Spleen (tissue), 11 donors: ENCODE data around the gene NCF4. TPM values are rescaled to one million over a fixed set of nuclear protein-coding genes. Genes with fewer than 3 reads are reported as not detected.
A peak's percentile ranks its signal among the peaks of the same experiment; 100 is the strongest.

Experiments used
- DNase-seq: peaks from one replicate; pipeline ENCODE4 v3.0.0-alpha.2; 2020
- H3K27ac ChIP-seq, 8 donors: fragments of 200-600 bp; sonication (generic) in 7 of 8; 1 replicate in 4 of 8; 2 replicates in 4 of 8; pipeline versions ENCODE4 v1.5.0 to v1.8.0; 2016 to 2021; ENCODE audit warnings: inconsistent platforms in 4 of 8, mild to moderate bottlenecking in 4 of 8, moderate library complexity in 1 of 8
- H3K27me3 ChIP-seq, 7 donors: fragments of 200-600 bp; sonication (generic) in 6 of 7; replicated peaks in 1 of 7; 1 replicate in 4 of 7; 2 replicates in 3 of 7; pipeline versions ENCODE4 v1.5.0 to v1.8.0; 2016 to 2021; ENCODE audit warnings: inconsistent platforms in 3 of 7, mild to moderate bottlenecking in 1 of 7
- H3K36me3 ChIP-seq, 6 donors: fragments of 200-600 bp; sonication (generic) in 5 of 6; 1 replicate in 4 of 6; 2 replicates in 2 of 6; pipeline versions ENCODE4 v1.5.0 to v1.8.0; 2016 to 2021; ENCODE audit warnings: inconsistent platforms in 2 of 6
- H3K4me1 ChIP-seq, 6 donors: fragments of 200-600 bp; sonication (generic) in 5 of 6; 1 replicate in 3 of 6; 2 replicates in 3 of 6; pipeline versions ENCODE4 v1.5.0 to v1.8.0; 2016 to 2021; ENCODE audit warnings: inconsistent platforms in 3 of 6
- H3K4me3 ChIP-seq, 8 donors: fragments of 200-600 bp; sonication (generic) in 7 of 8; 1 replicate in 4 of 8; 2 replicates in 4 of 8; pipeline versions ENCODE4 v1.5.0 to v1.8.0; 2016 to 2021; ENCODE audit warnings: inconsistent platforms in 4 of 8, mild to moderate bottlenecking in 4 of 8, moderate library complexity in 2 of 8
- H3K9me3 ChIP-seq, 8 donors: fragments of 200-600 bp; sonication (generic) in 7 of 8; 1 replicate in 4 of 8; 2 replicates in 4 of 8; pipeline versions ENCODE4 v1.5.0 to v1.8.0; 2016 to 2021; ENCODE audit warnings: inconsistent platforms in 4 of 8
- POLR2A ChIP-seq, 3 donors: fragments of 450-650 bp; IDR thresholded peaks; one replicate each; pipeline ENCODE4 v1.5.1; 2017; ENCODE audit warnings: antibody characterized with exemption in 3 of 3, mild to moderate bottlenecking in 1 of 3
- POLR2AphosphoS5 ChIP-seq, 3 donors: sonication (generic); formaldehyde crosslinking; IDR thresholded peaks; one replicate each; pipeline ENCODE4 v1.5.1; 2017; ENCODE audit warnings: antibody characterized with exemption in 3 of 3
- WGBS, 5 donors: extraction: QIAGEN DNeasy Blood & Tissue Kit in 3 of 5; methylation state at CpG; one replicate each; pipeline versions ENCODE4 v1.1.5 to v1.1.7; 2013 to 2018; 5-methylcytosine and 5-hydroxymethylcytosine counted together
- intact Hi-C: fragments of 100-400 bp; cut with DNase I; formaldehyde crosslinking; loops from one replicate; pipeline ENCODE4 v1.15.0; 2023; ENCODE audit warnings: low total_unique reads
- polyA plus RNA-seq, 3 donors: library from polyadenylated mRNA; stranded (reverse); fragments of 200-250 nt; gene quantifications; one replicate each; pipeline ENCODE4 v1.2.1, GENCODE V29; 2013
- total RNA-seq, 7 donors: library from RNA; depleted of rRNA in 3 of 7; stranded (reverse); fragments of >200 nt in 3 of 7; fragmentation: NEBNext Ultra II Directional in 4 of 7; extraction: Animal tissue kit (Norgen Biotek cat#: 25700) in 4 of 7; gene quantifications; one replicate each; pipeline versions ENCODE4 v1.1.0 to v1.2.1, GENCODE V29; 2016 to 2021
- TF ChIP-seq, protein P1 (sequence below), 11 experiments: fragments of 200-600 bp in 7 of 11; fragments of 450-650 bp in 4 of 11; sonication (generic) in 4 of 11; IDR thresholded peaks in 8 of 11; conservative IDR thresholded peaks in 3 of 11; 1 replicate in 7 of 11; 2 replicates in 4 of 11; pipeline versions ENCODE4 v1.4.0 to v1.8.0; 2016 to 2021; ENCODE audit warnings: antibody characterized with exemption in 11 of 11, inconsistent platforms in 4 of 11, mild to moderate bottlenecking in 1 of 11
- donor health status: healthy with polysubstance abuse.
- donor health status: DM: no; HTN: no; CAD: no; lungs with moderate emphysema.
- donor health status: DM: no; HTN: no; CAD: no.
- donor health status: Bipolar disorder and iron deficiency.
- donor health status: healthy.
- donor health status: DM: no; HTN: no; CAD: no.
- donor health status: DM: yes; HTN: yes; CAD: no.

The NCF4 gene
- total and polyA plus RNA-seq, 10 donors: 89.0 to 222 (median 154) TPM

DNA sequence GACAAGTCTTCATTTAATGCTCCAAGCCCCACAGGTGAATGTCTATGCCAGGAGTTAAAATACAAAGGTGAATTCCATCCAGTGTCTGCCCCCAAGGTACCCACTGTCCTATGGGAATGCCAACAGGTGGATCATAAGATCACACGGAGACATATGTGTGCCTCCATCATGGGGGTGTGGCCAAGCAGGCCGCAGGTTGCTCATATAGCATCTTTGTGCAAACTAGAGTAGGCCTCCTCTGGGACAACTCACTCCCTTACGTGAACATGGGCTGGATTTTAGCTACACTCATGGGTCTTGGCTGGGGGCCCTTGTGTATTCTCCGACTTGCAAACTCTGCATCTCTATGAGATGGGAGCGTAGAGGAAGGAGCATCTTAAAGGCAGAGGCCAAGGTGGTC is 6.9 kb downstream of the NCF4 start:
- Histone ChIP-seq H3K27me3 (peaks cover 0 to 3% (median 0%) of the 10 kb centered on the region in 7 donors), H3K4me1 (peaks cover 0 to 38% (median 15%) of the 10 kb centered on the region in 6 donors), H3K36me3 (peaks cover 0 to 93% (median 44%) of the 10 kb centered on the region in 6 donors), H3K9me3 (no peaks in the 10 kb centered on the region), H3K27ac (peak overlapping the region in 1 of 8 donors; percentile 19), H3K4me3 (no peak overlapping the region)
- TF ChIP-seq, protein P1, sequence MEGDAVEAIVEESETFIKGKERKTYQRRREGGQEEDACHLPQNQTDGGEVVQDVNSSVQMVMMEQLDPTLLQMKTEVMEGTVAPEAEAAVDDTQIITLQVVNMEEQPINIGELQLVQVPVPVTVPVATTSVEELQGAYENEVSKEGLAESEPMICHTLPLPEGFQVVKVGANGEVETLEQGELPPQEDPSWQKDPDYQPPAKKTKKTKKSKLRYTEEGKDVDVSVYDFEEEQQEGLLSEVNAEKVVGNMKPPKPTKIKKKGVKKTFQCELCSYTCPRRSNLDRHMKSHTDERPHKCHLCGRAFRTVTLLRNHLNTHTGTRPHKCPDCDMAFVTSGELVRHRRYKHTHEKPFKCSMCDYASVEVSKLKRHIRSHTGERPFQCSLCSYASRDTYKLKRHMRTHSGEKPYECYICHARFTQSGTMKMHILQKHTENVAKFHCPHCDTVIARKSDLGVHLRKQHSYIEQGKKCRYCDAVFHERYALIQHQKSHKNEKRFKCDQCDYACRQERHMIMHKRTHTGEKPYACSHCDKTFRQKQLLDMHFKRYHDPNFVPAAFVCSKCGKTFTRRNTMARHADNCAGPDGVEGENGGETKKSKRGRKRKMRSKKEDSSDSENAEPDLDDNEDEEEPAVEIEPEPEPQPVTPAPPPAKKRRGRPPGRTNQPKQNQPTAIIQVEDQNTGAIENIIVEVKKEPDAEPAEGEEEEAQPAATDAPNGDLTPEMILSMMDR (IDR thresholded peaks at IDR 0.05 in 8 of 11, conservative IDR thresholded peaks at IDR 0.05 in 3 of 11): no peak
- TF ChIP-seq POLR2A (IDR thresholded peaks at IDR 0.05) (no peak), POLR2AphosphoS5 (IDR thresholded peaks at IDR 0.05) (no peak)
- no peak for DNase-seq
- intact Hi-C loops: no loop called here
- 74 to 91% (median 85%) methylated on average over 5 of the region's 5 CpGs for WGBS, 5 donors

DNA sequence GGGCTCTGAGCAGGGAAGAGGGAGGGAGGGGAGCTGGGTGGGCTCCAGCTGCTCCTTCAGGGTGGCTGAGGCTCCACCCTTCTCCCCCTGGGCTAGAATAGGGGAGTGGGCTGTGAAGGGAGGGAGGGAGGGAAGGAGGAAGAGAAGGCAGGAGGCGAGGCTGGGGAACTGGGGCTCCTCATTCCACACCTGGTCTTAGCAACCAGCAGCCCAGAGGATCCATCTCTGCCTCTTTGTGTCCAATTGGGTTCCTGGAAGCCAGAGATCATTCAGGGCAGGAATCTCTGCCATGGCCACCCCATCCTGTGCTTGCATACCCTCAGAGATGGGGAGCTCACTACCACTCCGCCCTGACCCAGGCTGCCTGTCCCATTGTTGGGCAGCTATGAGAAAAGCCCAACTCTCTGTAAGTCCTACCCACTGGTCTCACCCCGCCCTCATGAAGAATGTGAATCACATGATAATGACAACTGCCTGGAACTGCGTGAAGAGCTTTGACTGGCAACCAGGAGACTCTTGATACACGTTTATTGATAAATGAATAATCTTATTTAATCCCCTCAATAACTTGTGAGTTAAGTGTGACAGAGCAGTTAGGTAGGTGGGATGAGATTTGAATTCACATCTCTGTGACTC is 7.9 kb downstream of the NCF4 start:
- Histone ChIP-seq H3K27me3 (peaks cover 0 to 3% (median 0%) of the 10 kb centered on the region in 7 donors), H3K36me3 (peaks cover 0 to 99% (median 44%) of the 10 kb centered on the region in 6 donors), H3K4me3 (no peak overlapping the region), H3K9me3 (no peaks in the 10 kb centered on the region), H3K27ac (peak overlapping the region in 1 of 8 donors; percentile 19), H3K4me1 (peaks cover 0 to 38% (median 11%) of the 10 kb centered on the region in 6 donors)
- TF ChIP-seq POLR2A (IDR thresholded peaks at IDR 0.05): no peak
- TF ChIP-seq, protein P1 (IDR thresholded peaks at IDR 0.05 in 8 of 11, conservative IDR thresholded peaks at IDR 0.05 in 3 of 11): no peak
- TF ChIP-seq POLR2AphosphoS5 (IDR thresholded peaks at IDR 0.05): no peak
- DNase-seq: no peak
- 84 to 90% (median 85%) methylated on average over 5 of the region's 5 CpGs for WGBS, 5 donors
- intact Hi-C loops: no loop called here

DNA sequence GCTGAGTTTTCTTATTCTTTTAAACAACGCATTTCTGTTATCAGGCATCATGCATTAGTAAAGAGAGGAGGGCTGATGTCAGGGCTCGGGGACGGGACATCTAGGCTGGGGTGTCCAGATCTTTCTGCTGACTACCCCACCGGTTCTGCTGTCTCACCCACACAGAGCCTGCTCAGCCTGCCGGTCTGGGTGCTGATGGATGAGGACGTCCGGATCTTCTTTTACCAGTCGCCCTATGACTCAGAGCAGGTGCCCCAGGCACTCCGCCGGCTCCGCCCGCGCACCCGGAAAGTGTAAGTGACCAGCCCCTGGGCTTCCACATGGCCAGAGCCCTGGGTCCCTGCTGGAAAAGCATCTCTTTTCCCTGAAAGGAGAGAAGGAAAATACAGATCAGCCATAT is 9.4 kb downstream of the NCF4 start:
- H3K27me3 ChIP-seq: peaks cover 0 to 3% (median 0%) of the 10 kb centered on the region in 7 donors
- TF ChIP-seq POLR2AphosphoS5 (IDR thresholded peaks at IDR 0.05) (peak in 1 of 3 donors; percentile 35), POLR2A (IDR thresholded peaks at IDR 0.05) (no peak)
- TF ChIP-seq, protein P1 (IDR thresholded peaks at IDR 0.05 in 8 of 11, conservative IDR thresholded peaks at IDR 0.05 in 3 of 11): no peak
- peaks cover 0 to 99% (median 40%) of the 10 kb centered on the region in 6 donors for H3K36me3 ChIP-seq
- no peak overlapping the region for H3K4me3 ChIP-seq
- 77 to 94% (median 89%) methylated on average over 14 of the region's 14 CpGs for WGBS, 5 donors
- peaks cover 0 to 38% (median 16%) of the 10 kb centered on the region in 6 donors for H3K4me1 ChIP-seq
- peak overlapping the region in 1 of 8 donors; percentile 91 for H3K27ac ChIP-seq
- no peak for DNase-seq
- intact Hi-C loops: no loop called here
- no peaks in the 10 kb centered on the region for H3K9me3 ChIP-seq

DNA sequence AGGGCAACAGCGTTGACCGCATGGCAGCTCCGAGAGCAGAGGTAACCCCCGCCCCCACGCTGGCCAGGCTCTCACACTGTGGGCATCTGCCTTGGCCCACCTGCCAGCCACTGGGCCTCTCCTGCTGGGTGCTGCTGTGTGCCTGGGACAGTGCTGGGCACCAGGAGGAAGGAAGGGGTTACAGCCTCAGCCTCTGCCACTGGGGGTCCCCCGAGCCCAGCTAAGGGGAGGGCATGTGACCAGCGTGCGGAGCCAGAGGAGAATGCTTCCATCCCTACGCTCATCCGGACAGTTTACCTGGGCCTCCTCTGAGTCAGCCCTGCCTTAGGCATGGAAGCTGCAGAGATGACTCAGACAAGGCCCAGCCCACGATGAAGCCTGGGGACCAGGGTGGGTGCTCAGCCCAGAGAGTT is 10.9 kb downstream of the NCF4 start:
- TF ChIP-seq, protein P1 (IDR thresholded peaks at IDR 0.05 in 8 of 11, conservative IDR thresholded peaks at IDR 0.05 in 3 of 11): no peak
- TF ChIP-seq POLR2AphosphoS5 (IDR thresholded peaks at IDR 0.05): peak in 1 of 3 donors; percentile 41
- peak overlapping the region in 1 of 8 donors; percentile 4 for H3K4me3 ChIP-seq
- peaks cover 0 to 36% (median 16%) of the 10 kb centered on the region in 6 donors for H3K4me1 ChIP-seq
- intact Hi-C loops: no loop called here
- DNase-seq: no peak
- H3K36me3 ChIP-seq: peaks cover 0 to 99% (median 39%) of the 10 kb centered on the region in 6 donors
- WGBS, 5 donors: 81 to 88% (median 86%) methylated on average over 8 to 11 of the region's 11 CpGs
- H3K27me3 ChIP-seq: peaks cover 0 to 3% (median 0%) of the 10 kb centered on the region in 7 donors
- H3K9me3 ChIP-seq: no peaks in the 10 kb centered on the region
- peak overlapping the region in 3 of 8 donors; percentile 88 to 91 (median 90) for H3K27ac ChIP-seq
